GM21367 (cell line): Measurements from ENCODE around the gene PCSK4.
"Not testable (repeated sequence)": the region's sequence is repeated elsewhere in the genome, so short reads cannot be mapped to it uniquely, and the experiment has no call there.

Experiments used
- ATAC-seq: cut with Tn5 transposase; IDR thresholded peaks from one replicate; pipeline ENCODE4 v1.9.1; 2021; ENCODE audit not compliant: unreplicated experiment

Gene PCSK4

GRCh38 chr19:1489463-1490310 lies 463 bp downstream of the PCSK4 start:
- ATAC-seq: no peak

GRCh38 chr19:1488282-1488601 lies 1.9 kb downstream of the PCSK4 start:
- no peak for ATAC-seq

- no peak for ATAC-seq
These were observed 2.4 kb downstream of the PCSK4 start for GRCh38 chr19:1487576-1488281.

- ATAC-seq: no peak
These were observed 3.2 kb downstream of the PCSK4 start for GRCh38 chr19:1486720-1487575.

GRCh38 chr19:1483979-1484428 lies 6.1 kb downstream of the PCSK4 start:
- no peak for ATAC-seq

GRCh38 chr19:1483131-1483978 lies 6.8 kb downstream of the PCSK4 start:
- ATAC-seq: no peak

GRCh38 chr19:1482361-1483130 lies 7.6 kb downstream of the PCSK4 start:
- ATAC-seq: no peak

- no peak for ATAC-seq
These were observed 8.2 kb downstream of the PCSK4 start for GRCh38 chr19:1481893-1482360.

- ATAC-seq: no peak
These were observed 8.8 kb downstream of the PCSK4 start for GRCh38 chr19:1481224-1481892.

GRCh38 chr19:1478934-1479707 lies 11.0 kb downstream of the PCSK4 start, which contains the start of gene C19orf25:
TSS of gene C19orf25 (minus strand) at chr19:1479215. CDS start at chr19:1478903, 312 bp downstream.
- ATAC-seq: no peak

- not testable (repeated sequence) for ATAC-seq
These were observed 13.1 kb downstream of the PCSK4 start for GRCh38 chr19:1477056-1477455.

GRCh38 chr19:1475751-1476437 lies 14.3 kb downstream of the PCSK4 start:
- ATAC-seq: no peak

GRCh38 chr19:1474765-1475351 lies 15.3 kb downstream of the PCSK4 start:
- ATAC-seq: no peak

GRCh38 chr19:1474011-1474764 lies 16.0 kb downstream of the PCSK4 start:
- no peak for ATAC-seq

- ATAC-seq: no peak
These were observed 16.9 kb downstream of the PCSK4 start for GRCh38 chr19:1473085-1473851.
